ENCODE results near the gene MT1E. TPM values are rescaled to one million over a fixed set of nuclear protein-coding genes. Genes with fewer than 3 reads are reported as not detected.

Gene MT1E
- polyA plus RNA-seq, 1 experiment, result 153 TPM

GRCh38 chr16:56647641-56648431, 22.3 kb downstream of the MT1E start:
- Histone ChIP-seq H3K4me3 (ENCODE audit: low read depth, low read length) (no peak overlapping the region), H3K27ac (ENCODE audit: low read depth, low read length) (no peak overlapping the region), H3K27me3 (ENCODE audit: control insufficient read depth, insufficient read depth, low read length) (peaks cover 91% of the 10 kb centered on the region), H3K9me3 (ENCODE audit: control insufficient read depth, insufficient read depth, low read length) (no peaks in the 10 kb centered on the region; the same call in 1 of the 2 replicates)
- TF ChIP-seq, protein P1, sequence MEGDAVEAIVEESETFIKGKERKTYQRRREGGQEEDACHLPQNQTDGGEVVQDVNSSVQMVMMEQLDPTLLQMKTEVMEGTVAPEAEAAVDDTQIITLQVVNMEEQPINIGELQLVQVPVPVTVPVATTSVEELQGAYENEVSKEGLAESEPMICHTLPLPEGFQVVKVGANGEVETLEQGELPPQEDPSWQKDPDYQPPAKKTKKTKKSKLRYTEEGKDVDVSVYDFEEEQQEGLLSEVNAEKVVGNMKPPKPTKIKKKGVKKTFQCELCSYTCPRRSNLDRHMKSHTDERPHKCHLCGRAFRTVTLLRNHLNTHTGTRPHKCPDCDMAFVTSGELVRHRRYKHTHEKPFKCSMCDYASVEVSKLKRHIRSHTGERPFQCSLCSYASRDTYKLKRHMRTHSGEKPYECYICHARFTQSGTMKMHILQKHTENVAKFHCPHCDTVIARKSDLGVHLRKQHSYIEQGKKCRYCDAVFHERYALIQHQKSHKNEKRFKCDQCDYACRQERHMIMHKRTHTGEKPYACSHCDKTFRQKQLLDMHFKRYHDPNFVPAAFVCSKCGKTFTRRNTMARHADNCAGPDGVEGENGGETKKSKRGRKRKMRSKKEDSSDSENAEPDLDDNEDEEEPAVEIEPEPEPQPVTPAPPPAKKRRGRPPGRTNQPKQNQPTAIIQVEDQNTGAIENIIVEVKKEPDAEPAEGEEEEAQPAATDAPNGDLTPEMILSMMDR (IDR thresholded peaks at IDR 0.05; ENCODE audit: low read depth, low read length), result no peak
- POLR2A ChIA-PET, result no interaction called here
- DNase-seq (ENCODE audit: low read depth, low spot score), result no peak
- CTCF ChIA-PET, result interaction anchor here (1.6 kb wide), 1 partner anchor 53 kb away, joined by 4 read pairs; no protein-coding TSS in a partner anchor

DNA sequence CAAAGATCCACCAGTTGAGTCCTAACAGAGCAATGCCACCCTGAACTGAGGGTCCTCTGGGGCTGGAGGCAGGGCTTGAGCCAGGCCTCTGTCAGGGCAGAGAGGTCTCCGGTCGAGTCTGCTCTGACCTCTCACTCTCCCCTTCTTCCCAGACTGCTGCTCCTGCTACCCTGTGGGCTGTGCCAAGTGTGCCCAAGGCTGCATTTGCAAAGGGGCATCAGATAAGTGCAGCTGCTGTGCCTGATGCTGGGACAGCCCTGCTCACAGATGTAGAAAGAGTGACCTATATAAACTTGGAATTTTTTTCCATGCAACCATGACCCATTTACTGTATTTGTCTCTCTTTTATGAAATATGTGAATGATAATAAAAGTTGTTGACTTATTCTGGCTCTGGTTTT, 23.7 kb downstream of the MT1E start:
- POLR2A ChIA-PET, result no interaction called here

DNA sequence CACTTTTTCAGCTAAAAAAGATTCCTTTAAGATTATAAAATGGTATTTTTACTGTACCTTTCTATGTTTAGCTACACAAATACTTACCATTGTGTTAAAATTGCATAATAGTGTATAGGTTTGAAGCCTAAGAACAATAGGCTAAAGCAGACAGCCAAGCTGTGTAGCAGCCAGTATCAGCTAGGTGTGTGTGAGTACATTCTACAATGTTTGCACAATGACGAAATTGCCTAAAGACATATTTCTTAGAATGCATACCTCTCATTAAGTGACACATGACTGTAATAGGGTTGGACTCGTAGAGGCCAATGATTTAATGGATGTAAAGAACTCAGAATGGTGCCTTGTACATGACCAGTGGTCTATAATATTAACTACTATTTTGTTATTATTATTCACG, 24.2 kb downstream of the MT1E start:
- TF ChIP-seq, protein P1 (IDR thresholded peaks at IDR 0.05; ENCODE audit: low read depth, low read length), result no peak
- no peak overlapping the region for H3K4me3 ChIP-seq (ENCODE audit: low read depth, low read length)
- H3K27ac ChIP-seq (ENCODE audit: low read depth, low read length), result no peak overlapping the region
- POLR2A ChIA-PET, result no interaction called here
- CTCF ChIA-PET, result no interaction called here
- DNase-seq (ENCODE audit: low read depth, low spot score), result no peak
- peaks cover 72% of the 10 kb centered on the region for H3K27me3 ChIP-seq (ENCODE audit: control insufficient read depth, insufficient read depth, low read length)
- H3K9me3 ChIP-seq (ENCODE audit: control insufficient read depth, insufficient read depth, low read length), result no peaks in the 10 kb centered on the region; the same call in 1 of the 2 replicates

More for the DNA sequence above, 23.7 kb downstream of the MT1E start:
- Histone ChIP-seq H3K4me3 (ENCODE audit: low read depth, low read length) (no peak overlapping the region), H3K27ac (ENCODE audit: low read depth, low read length) (no peak overlapping the region), H3K9me3 (ENCODE audit: control insufficient read depth, insufficient read depth, low read length) (no peaks in the 10 kb centered on the region; the same call in 1 of the 2 replicates), H3K27me3 (ENCODE audit: control insufficient read depth, insufficient read depth, low read length) (peaks cover 78% of the 10 kb centered on the region)
- CTCF ChIA-PET, result interaction anchor here (1.6 kb wide), 1 partner anchor 52 kb away, joined by 4 read pairs; no protein-coding TSS in a partner anchor
- TF ChIP-seq, protein P1 (IDR thresholded peaks at IDR 0.05; ENCODE audit: low read depth, low read length), result no peak
- DNase-seq (ENCODE audit: low read depth, low spot score), result no peak

DNA sequence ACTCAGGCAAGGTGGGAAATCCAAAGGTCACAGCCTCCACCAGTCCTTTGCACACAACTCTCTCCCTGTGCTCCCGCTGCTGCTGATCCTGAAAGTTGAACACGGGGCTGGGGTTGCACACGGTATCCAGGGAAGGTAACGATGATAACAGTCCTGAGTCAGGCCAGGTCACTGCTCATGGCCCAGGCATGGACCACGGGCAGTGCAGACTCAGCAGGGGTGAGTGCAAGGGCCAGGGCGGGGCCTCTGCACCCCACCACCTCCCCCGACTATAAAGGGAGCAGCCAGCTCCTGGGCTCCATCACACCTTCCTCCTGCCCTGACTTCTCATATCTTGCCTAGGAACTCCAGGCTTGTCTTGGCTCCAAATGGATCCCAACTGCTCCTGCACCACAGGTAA, 26.0 kb downstream of the MT1E start, which contains the start of gene MT1B:
MT1B (plus strand) TSS at position 301 of the 400 bp plus-strand sequence; CDS start at position 369, 68 bp downstream.
- peaks cover 61% of the 10 kb centered on the region for H3K27me3 ChIP-seq (ENCODE audit: control insufficient read depth, insufficient read depth, low read length)
- ChIA-PET CTCF (no interaction called here), POLR2A (no interaction called here)
- no peak within 1 kb of the TSS for H3K27ac ChIP-seq (ENCODE audit: low read depth, low read length)
- TF ChIP-seq, protein P1 (IDR thresholded peaks at IDR 0.05; ENCODE audit: low read depth, low read length), result no peak
- H3K4me3 ChIP-seq (ENCODE audit: low read depth, low read length), result no peak within 1 kb of the TSS
- H3K9me3 ChIP-seq (ENCODE audit: control insufficient read depth, insufficient read depth, low read length), result no peaks in the 10 kb centered on the region; the same call in 1 of the 2 replicates
- no peak for DNase-seq (ENCODE audit: low read depth, low spot score)

DNA sequence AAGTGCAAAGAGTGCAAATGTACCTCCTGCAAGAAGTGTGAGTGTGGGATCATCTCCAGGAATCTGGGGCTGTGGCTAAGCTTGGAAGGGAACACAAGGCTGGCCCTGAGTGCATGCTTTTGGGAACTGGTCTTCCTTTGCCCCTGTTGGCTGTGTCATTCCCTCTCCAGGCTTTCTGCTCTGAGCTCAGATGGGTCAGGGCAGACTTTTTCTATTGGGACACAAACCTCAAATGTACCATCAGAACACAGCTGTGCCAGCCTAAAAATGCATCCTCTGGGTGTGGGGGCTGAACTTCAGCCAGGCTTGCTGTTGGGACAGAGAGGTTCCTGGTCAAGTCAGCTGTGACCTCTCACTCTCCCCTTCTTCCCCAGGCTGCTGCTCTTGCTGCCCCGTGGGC, 27.0 kb downstream of the MT1E start:
- TF ChIP-seq, protein P1 (IDR thresholded peaks at IDR 0.05; ENCODE audit: low read depth, low read length), result no peak
- Histone ChIP-seq H3K27ac (ENCODE audit: low read depth, low read length) (no peak overlapping the region), H3K27me3 (ENCODE audit: control insufficient read depth, insufficient read depth, low read length) (peaks cover 60% of the 10 kb centered on the region), H3K9me3 (ENCODE audit: control insufficient read depth, insufficient read depth, low read length) (no peaks in the 10 kb centered on the region; the same call in 1 of the 2 replicates), H3K4me3 (ENCODE audit: low read depth, low read length) (no peak overlapping the region)
- POLR2A ChIA-PET, result no interaction called here
- CTCF ChIA-PET, result no interaction called here
- DNase-seq (ENCODE audit: low read depth, low spot score), result no peak

Measured in AG04450 (cell line).